ENCODE measurements around the gene ELMO2. TPM values are rescaled to one million over a fixed set of nuclear protein-coding genes. Genes with fewer than 3 reads are reported as not detected.

Gene ELMO2
- total and polyA plus RNA-seq, 5 donors from 2014 or later: 37.7 to 84.9 (median 44.8) TPM

DNA sequence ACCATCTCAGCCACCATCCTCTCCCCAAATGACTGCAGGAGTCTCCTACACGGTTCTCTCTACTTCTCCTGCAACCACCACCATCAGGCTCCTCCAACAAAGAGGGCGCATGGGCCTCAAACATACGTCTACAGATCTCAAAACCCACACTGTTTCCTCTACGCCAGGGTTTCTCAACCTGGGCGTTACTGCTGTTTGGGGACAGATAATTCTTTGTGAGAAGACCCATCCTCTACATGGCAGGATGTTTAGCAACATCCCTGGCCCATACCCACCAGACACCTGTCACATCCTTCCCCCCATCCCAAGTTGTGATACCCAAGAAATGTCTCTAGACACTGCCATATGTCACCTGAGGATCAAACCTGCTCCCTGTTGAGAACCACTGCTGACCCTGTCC is 45.0 kb downstream of the ELMO2 start:
- peak overlapping the region; percentile 95 to 98 (median 98) for H3K27ac Mint-ChIP-seq
- peaks cover 18% of the 10 kb centered on the region for H3K36me3 Mint-ChIP-seq

DNA sequence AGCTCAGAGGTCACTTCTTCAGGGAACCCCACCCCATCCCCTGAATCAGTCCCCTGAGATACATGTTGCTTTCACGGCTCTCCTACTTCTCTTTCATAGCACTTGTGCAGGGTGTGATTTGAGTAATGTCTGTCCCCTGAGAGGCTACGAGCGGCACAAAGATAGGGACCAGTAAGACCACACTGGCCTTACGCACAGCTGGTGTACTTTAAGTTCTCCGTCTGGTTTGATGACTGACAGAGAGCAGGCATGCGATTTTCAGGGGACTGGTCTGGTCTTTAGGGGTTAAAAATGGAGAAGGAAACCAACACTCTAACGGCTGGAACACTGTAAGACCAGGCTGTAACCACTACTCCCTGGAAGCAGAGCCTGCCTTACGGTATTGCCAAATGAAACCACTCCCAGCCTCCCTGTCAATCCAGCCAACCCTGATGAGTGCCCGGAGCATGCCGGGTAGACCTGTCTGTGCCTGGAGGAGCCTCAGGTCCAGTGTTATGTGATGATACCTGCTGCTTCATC is 47.1 kb downstream of the ELMO2 start:
- Mint-ChIP-seq H3K27ac (peak overlapping the region; percentile 20 to 91 (median 85)), H3K4me3 (peak overlapping the region in 3 of 4 donors; percentile 34 to 68 (median 66)), H3K36me3 (peaks cover 19% of the 10 kb centered on the region), H3K27me3 (peaks cover 4% of the 10 kb centered on the region), H3K4me1 (peaks cover 15 to 83% (median 54%) of the 10 kb centered on the region in 4 donors), H3K9me3 (no peaks in the 10 kb centered on the region)
- Histone ChIP-seq H3K9me3 (ENCODE audit: control insufficient read depth in 2 of 2, low read length in 2 of 2) (no peaks in the 10 kb centered on the region), H3K27me3 (ENCODE audit: control insufficient read depth, insufficient read depth, low read length) (no peaks in the 10 kb centered on the region), H3K36me3 (ENCODE audit: control insufficient read depth, insufficient read depth, low read length) (peaks cover 44% of the 10 kb centered on the region), H3K4me3 (ENCODE audit: low read depth, low read length) (no peak overlapping the region), H3K27ac (ENCODE audit: insufficient read depth, low read length, poor library complexity, severe bottlenecking) (peak overlapping the region; percentile 37), H3K4me1 (ENCODE audit: control insufficient read depth, insufficient read depth, low read length, poor library complexity, severe bottlenecking) (peaks cover 57% of the 10 kb centered on the region)
- DNase-seq: no peak
- no peak for ATAC-seq (ENCODE audit: low read depth in 2 of 2)

More for the DNA sequence above, 45.0 kb downstream of the ELMO2 start:
- ATAC-seq (ENCODE audit: low read depth in 2 of 2): no peak
- Mint-ChIP-seq H3K9me3 (no peaks in the 10 kb centered on the region), H3K4me1 (peaks cover 19 to 91% (median 62%) of the 10 kb centered on the region in 4 donors), H3K27me3 (peaks cover 4% of the 10 kb centered on the region), H3K4me3 (peak overlapping the region; percentile 35 to 96 (median 86))
- Histone ChIP-seq H3K27me3 (ENCODE audit: control insufficient read depth, insufficient read depth, low read length) (no peaks in the 10 kb centered on the region), H3K27ac (ENCODE audit: insufficient read depth, low read length, poor library complexity, severe bottlenecking) (peak overlapping the region; percentile 100), H3K4me3 (ENCODE audit: low read depth, low read length) (peak overlapping the region; percentile 53), H3K9me3 (ENCODE audit: control insufficient read depth in 2 of 2, low read length in 2 of 2) (no peaks in the 10 kb centered on the region), H3K4me1 (ENCODE audit: control insufficient read depth, insufficient read depth, low read length, poor library complexity, severe bottlenecking) (peaks cover 78% of the 10 kb centered on the region), H3K36me3 (ENCODE audit: control insufficient read depth, insufficient read depth, low read length) (peaks cover 27% of the 10 kb centered on the region)
- peak in 2 of 3 donors; percentile 14 to 46 for DNase-seq

DNA sequence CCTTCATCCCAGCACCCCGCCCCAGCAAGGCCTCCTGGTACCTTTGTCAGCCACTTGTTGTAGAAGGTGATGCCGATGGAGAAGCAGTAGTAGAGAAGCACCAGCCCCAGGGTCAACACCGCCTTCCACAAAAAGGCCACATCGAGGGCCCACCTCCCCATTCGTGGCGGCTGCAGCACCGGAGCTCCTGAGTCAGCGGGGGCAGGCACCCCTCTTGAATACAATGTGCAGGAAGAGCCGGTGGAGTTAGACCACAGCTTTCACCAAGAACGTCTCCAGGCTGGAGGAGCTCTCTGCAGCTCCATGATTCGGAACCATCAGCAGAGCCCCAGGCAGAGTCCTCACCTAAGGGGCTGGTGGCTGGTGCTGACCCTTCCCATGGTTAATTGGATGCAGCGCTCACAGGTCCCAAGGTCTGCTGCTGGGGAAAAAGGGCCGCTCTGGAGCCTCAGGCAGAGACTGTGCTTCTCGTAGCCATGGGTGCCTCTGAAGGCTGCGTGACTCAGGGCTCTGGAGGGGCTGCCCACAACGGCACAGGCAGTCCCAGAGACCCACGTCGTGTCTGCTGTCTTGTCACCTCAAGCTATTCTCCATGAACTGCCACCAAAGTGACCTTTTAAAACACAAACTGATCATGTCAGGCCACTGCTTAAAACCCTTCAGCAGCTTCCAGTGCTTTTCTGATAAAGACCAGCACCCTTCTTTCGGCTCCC is 47.9 kb downstream of the ELMO2 start:
- no peaks in the 10 kb centered on the region for H3K9me3 ChIP-seq (ENCODE audit: control insufficient read depth in 2 of 2, low read length in 2 of 2)
- Mint-ChIP-seq H3K4me3 (no peak overlapping the region), H3K27ac (peak overlapping the region; percentile 69 to 91 (median 88)), H3K4me1 (peaks cover 12 to 79% (median 52%) of the 10 kb centered on the region in 4 donors), H3K9me3 (no peaks in the 10 kb centered on the region), H3K36me3 (peaks cover 19% of the 10 kb centered on the region), H3K27me3 (peaks cover under 1% of the 10 kb centered on the region)
- H3K27ac ChIP-seq (ENCODE audit: insufficient read depth, low read length, poor library complexity, severe bottlenecking): no peak overlapping the region
- ATAC-seq (ENCODE audit: low read depth in 2 of 2): no peak
- DNase-seq: no peak
- H3K27me3 ChIP-seq (ENCODE audit: control insufficient read depth, insufficient read depth, low read length): no peaks in the 10 kb centered on the region
- peaks cover 47% of the 10 kb centered on the region for H3K36me3 ChIP-seq (ENCODE audit: control insufficient read depth, insufficient read depth, low read length)
- H3K4me1 ChIP-seq (ENCODE audit: control insufficient read depth, insufficient read depth, low read length, poor library complexity, severe bottlenecking): peaks cover 53% of the 10 kb centered on the region
- H3K4me3 ChIP-seq (ENCODE audit: low read depth, low read length): no peak overlapping the region

DNA sequence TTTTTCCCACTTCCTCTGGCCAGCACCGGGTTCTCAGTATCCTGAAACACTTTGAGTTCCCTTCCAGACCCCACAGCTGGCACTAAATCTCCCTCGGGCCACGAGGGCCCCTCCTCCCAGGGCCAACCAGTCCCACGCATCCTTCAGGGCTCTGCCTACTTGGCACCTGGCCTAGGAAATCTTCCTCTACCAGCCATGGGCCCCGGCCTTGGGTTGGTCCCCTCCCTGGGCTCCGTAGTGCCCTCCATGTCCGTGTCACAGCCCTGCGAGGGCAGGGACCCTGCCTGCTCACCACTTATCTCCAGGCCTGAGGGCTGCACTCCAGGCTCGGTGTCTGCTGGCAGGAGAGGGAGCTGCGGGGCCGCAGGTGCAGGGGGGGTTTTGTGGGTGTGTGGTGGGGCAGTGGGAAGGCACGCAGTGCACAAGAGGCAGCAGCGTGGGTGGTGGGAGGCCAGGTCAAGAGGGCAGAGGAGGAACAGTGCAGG is 49.3 kb downstream of the ELMO2 start:
- H3K27me3 Mint-ChIP-seq: no peaks in the 10 kb centered on the region
- DNase-seq: no peak
- H3K4me3 ChIP-seq (ENCODE audit: low read depth, low read length): no peak overlapping the region

DNA sequence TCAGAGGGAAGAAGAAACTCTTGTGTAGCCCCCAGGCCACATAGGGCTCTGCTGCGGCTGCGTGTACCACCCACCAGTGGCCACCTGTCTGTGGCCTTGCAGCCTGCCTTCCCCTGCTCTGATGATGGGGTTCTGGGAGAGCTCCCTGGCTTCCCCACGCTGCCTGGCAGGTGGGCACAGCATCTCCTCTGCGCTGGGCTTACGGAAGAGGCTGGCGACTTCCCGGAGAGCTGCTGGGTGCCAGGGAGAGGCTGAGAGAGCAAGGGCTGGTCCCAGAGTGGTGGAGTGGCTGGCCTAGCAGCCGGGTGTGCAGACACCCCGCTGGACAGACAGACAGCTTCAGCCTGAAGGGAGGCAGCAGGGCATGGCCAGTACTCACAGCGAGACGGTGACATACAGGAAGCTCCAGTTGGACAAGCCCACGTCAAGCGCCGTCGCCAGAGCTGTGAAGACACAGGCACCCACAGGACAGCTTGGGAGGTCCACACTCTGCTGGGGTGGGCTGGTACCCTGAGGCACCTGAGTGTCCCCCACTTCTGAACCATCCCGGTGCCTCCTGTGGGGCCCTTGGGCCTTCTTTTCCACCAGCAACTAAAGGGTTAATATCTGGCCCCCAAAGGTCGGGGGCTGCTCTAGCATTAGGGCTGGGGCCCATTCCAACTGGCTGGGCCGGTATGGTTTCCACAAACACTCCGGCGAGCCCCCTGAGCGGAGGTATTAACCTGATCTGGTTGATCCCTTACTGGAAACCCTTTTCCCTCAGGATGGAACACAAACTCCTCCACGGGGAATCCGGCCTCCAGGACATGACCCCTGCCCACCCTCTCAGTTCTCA is 50.0 kb downstream of the ELMO2 start:
- Mint-ChIP-seq H3K4me1 (peaks cover 5 to 66% (median 34%) of the 10 kb centered on the region in 4 donors), H3K4me3 (no peak overlapping the region), H3K36me3 (peaks cover 15% of the 10 kb centered on the region), H3K27me3 (no peaks in the 10 kb centered on the region), H3K27ac (peak overlapping the region in 2 of 3 donors; percentile 69 to 91), H3K9me3 (no peaks in the 10 kb centered on the region)
- no peak for ATAC-seq (ENCODE audit: low read depth in 2 of 2)
- Histone ChIP-seq H3K4me1 (ENCODE audit: control insufficient read depth, insufficient read depth, low read length, poor library complexity, severe bottlenecking) (peaks cover 33% of the 10 kb centered on the region), H3K27ac (ENCODE audit: insufficient read depth, low read length, poor library complexity, severe bottlenecking) (peak overlapping the region; percentile 44), H3K36me3 (ENCODE audit: control insufficient read depth, insufficient read depth, low read length) (peaks cover 45% of the 10 kb centered on the region), H3K27me3 (ENCODE audit: control insufficient read depth, insufficient read depth, low read length) (no peaks in the 10 kb centered on the region), H3K9me3 (ENCODE audit: control insufficient read depth in 2 of 2, low read length in 2 of 2) (no peaks in the 10 kb centered on the region), H3K4me3 (ENCODE audit: low read depth, low read length) (no peak overlapping the region)
- DNase-seq: no peak

More for the DNA sequence above, 49.3 kb downstream of the ELMO2 start:
- Histone ChIP-seq H3K4me1 (ENCODE audit: control insufficient read depth, insufficient read depth, low read length, poor library complexity, severe bottlenecking) (peaks cover 39% of the 10 kb centered on the region), H3K9me3 (ENCODE audit: control insufficient read depth in 2 of 2, low read length in 2 of 2) (no peaks in the 10 kb centered on the region), H3K27me3 (ENCODE audit: control insufficient read depth, insufficient read depth, low read length) (no peaks in the 10 kb centered on the region), H3K27ac (ENCODE audit: insufficient read depth, low read length, poor library complexity, severe bottlenecking) (peak overlapping the region; percentile 44), H3K36me3 (ENCODE audit: control insufficient read depth, insufficient read depth, low read length) (peaks cover 42% of the 10 kb centered on the region)
- peak in 1 of 2 donors; percentile 10 for ATAC-seq (ENCODE audit: low read depth in 2 of 2)
- H3K9me3 Mint-ChIP-seq: no peaks in the 10 kb centered on the region
- H3K4me1 Mint-ChIP-seq: peaks cover 6 to 73% (median 40%) of the 10 kb centered on the region in 4 donors
- H3K27ac Mint-ChIP-seq: peak overlapping the region; percentile 59 to 86 (median 71)
- peaks cover 15% of the 10 kb centered on the region for H3K36me3 Mint-ChIP-seq
- peak overlapping the region in 1 of 4 donors; percentile 38 for H3K4me3 Mint-ChIP-seq

DNA sequence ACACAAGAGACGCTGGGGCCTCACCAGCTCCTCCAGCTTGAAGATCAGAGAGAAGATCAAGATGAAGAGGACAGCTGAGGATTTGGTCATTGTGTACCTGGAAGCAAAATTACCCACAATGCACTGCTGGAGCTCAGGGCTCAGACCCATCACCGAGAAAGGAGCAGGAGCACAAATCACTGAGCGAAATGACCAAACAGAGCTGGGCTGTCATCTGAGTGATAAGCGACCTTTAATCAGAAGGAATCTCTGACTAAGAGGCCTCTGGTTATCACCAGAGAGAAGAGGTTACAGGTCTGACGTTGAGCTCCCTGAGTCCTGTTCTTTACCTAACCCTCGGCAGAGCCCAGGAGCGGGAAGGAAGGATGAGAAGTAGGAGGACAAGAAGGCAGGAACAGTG is 50.6 kb downstream of the ELMO2 start:
- Histone ChIP-seq H3K4me3 (ENCODE audit: low read depth, low read length) (no peak overlapping the region), H3K9me3 (ENCODE audit: control insufficient read depth in 2 of 2, low read length in 2 of 2) (no peaks in the 10 kb centered on the region), H3K4me1 (ENCODE audit: control insufficient read depth, insufficient read depth, low read length, poor library complexity, severe bottlenecking) (peaks cover 27% of the 10 kb centered on the region), H3K27me3 (ENCODE audit: control insufficient read depth, insufficient read depth, low read length) (no peaks in the 10 kb centered on the region), H3K36me3 (ENCODE audit: control insufficient read depth, insufficient read depth, low read length) (peaks cover 51% of the 10 kb centered on the region), H3K27ac (ENCODE audit: insufficient read depth, low read length, poor library complexity, severe bottlenecking) (no peak overlapping the region)
- no peak for DNase-seq
- Mint-ChIP-seq H3K27me3 (no peaks in the 10 kb centered on the region), H3K4me1 (peaks cover 0 to 60% (median 27%) of the 10 kb centered on the region in 4 donors), H3K4me3 (no peak overlapping the region), H3K9me3 (no peaks in the 10 kb centered on the region), H3K36me3 (peaks cover 13% of the 10 kb centered on the region), H3K27ac (peak overlapping the region; percentile 48 to 91 (median 69))
- ATAC-seq (ENCODE audit: low read depth in 2 of 2): no peak

DNA sequence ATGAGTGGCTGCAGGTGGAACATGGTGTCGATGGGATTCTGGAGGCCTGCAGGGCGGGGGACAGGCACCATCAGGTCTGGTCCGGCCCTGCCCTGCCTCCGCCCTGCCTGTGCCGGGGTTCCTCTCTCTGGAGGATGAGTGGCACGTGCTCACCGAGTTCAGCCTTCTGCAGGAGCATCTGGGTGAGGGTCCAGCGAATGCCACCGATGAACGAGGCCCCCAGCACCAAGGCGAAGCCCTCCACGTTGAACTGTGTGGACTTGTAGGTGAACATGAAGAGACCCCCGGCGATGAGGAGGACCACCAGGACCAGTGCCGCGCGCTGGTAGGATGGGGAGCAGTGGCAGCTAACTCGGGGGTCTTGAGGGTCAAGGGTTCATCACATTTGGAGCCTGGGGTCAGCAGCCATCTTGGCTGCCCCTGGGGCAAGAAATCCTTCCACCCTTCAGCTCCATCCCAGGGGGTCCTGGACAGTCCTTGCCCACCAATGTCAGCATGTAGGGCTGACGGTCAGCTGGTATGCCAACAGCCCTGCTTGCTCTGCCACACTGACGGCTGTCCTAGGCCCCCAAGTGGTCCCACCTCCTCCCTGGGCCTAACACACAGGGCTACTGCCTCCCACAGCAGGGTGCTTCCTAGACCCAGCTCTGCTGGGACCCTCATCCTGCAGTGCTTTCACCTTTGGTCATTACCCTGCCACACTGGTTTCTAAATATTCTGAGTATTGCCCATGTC is 51.3 kb downstream of the ELMO2 start:
- no peaks in the 10 kb centered on the region for H3K27me3 Mint-ChIP-seq
- peaks cover 13% of the 10 kb centered on the region for H3K36me3 Mint-ChIP-seq
- Histone ChIP-seq H3K4me1 (ENCODE audit: control insufficient read depth, insufficient read depth, low read length, poor library complexity, severe bottlenecking) (peaks cover 24% of the 10 kb centered on the region), H3K27me3 (ENCODE audit: control insufficient read depth, insufficient read depth, low read length) (no peaks in the 10 kb centered on the region), H3K36me3 (ENCODE audit: control insufficient read depth, insufficient read depth, low read length) (peaks cover 53% of the 10 kb centered on the region), H3K27ac (ENCODE audit: insufficient read depth, low read length, poor library complexity, severe bottlenecking) (no peak overlapping the region), H3K4me3 (ENCODE audit: low read depth, low read length) (no peak overlapping the region), H3K9me3 (ENCODE audit: control insufficient read depth in 2 of 2, low read length in 2 of 2) (no peaks in the 10 kb centered on the region)
- H3K4me1 Mint-ChIP-seq: peaks cover 0 to 54% (median 26%) of the 10 kb centered on the region in 4 donors
- no peak overlapping the region for H3K4me3 Mint-ChIP-seq
- ATAC-seq (ENCODE audit: low read depth in 2 of 2) (no peak), DNase-seq (no peak)
- no peaks in the 10 kb centered on the region for H3K9me3 Mint-ChIP-seq
- H3K27ac Mint-ChIP-seq: peak overlapping the region in 2 of 3 donors; percentile 69 to 91

Measured in CD4-positive, CD25-positive, alpha-beta regulatory T cell (primary cell).